ENCODE results near the gene LRRC4.

Gene LRRC4

DNA sequence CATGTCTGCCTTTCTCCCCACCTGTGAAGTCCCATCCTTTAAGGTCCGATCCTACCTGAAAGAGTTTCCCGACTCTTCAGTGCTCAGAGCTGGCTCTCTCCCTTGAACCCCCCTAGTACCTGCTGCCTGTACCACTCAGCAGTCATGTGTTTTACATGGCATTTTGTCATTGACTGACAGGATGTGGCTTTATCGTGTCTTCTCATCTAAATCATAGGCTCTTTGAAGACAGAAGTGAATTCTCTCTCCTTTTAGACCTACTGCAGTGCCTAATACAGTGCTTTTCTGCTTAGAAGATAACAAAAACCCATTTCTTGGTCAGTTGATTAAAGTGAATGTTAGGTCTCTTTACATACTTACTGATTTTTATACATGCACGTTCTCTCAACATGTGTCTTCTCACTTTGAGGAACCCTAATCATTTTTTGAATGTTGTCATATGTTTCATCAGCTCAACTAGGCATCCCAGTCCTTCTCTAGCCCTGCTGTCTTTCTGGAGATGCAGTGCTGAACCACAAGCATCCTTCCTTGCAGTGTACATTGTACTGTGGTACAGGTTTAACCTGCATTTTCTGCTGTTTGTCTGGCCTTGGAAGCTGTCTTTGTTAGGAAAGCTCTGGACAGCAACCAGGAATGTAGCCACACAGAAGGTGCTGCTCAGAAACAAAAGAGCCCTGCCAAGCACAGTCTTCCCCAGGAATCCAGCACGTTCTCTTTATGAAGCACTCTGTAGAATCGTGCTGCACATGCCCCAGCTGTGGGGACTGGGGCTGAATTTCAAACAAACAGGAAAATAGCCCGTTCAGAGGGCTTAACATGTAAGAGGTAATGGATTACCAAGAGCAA is 28.1 kb upstream of the LRRC4 start:
- DNase-seq, result no peak

DNA sequence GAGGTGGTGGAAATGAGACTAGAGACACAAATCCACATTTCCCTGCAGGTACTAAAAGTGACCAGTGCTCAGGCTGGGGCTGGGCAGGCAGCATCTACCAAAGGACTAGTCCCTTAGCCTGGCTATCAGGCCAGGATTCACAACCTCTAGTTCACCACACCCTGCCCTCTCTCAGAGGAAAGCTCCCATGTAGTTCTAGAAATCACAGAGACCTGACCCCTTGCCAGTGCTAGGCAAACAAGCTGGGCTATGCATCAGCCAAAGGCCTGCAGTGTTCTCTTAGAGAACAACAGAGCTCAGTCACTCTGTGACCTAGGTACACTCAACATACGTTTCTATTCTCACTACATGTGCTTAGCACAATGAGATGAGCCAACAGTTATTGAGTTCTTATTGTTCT is 26.7 kb upstream of the LRRC4 start:
- DNase-seq, result no peak

DNA sequence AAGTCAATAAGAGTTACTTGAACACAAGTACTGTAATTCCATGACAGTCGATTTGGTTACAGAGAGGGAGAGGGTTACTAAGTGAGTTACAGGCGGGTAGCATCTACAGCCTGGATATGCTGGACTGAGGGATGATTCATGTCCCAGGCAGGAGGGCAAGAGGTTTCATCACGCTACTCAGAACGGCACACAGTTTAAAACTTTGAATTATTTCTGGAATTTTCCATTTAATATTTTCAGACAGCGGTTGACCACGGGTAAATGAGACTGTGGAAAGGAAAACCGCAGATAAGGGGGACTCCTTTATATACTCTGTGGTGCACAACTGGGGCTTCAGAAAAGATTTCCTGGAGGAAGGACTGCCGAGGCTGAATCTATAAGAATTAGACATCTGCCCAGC is 25.7 kb upstream of the LRRC4 start:
- no peak for DNase-seq

DNA sequence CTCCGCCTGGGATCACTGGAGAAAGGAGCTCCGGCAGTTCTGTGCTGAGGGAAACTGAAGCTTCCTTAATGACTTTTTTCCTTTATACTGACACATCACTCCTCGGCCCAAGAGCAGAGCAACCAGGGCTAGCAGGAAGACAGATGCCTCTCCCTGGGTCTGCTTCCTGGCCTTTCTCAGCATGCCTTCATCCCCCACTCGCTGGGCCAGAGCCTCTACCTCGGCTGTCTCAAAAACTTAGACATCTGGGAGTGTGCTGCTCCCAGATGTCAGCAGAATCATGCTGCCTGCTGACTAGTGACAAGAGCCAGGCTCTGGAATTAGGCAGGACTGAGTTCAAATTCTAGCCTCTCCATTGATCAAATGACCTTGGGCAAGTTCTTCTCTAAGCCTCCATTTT is 24.4 kb upstream of the LRRC4 start:
- no peak for DNase-seq

DNA sequence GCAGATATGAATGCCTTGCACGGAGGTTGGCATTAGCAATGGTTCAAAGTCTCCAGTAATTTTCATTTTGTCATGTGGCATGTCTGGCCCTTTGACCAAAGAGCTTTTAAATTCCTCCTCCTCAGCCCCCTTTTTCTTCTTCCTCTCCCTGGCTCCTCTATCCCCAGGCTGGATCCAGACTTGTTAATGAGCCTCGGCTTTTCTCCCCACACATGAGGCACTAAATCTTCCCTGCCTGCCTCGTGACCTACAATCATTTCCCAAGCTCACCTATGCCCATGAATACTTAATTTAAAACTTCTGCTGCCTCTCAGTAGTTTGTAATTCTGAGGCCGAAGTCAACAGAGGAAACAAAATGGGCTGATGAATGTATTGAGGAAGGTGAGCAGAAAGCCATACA is 23.3 kb upstream of the LRRC4 start:
- no peak for DNase-seq

DNA sequence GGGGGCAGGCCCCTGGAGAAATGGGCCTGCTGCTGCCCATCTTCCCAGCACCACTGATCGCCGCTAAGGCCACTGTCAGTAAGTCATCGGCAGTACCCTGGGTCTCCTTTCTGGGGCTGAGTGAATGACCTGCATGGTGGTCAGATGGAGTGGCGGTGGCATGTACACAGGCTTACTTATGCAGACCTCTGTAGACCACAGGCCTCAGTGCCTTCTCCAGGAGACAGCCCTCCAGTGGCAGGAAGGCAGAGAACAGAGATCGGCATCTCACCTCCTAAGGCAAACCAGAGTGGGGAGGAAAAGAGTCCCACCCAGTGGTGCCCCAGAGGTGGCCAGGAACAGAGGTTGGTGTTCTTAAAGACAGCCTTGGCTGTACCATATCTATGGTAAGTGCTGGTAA is 22.8 kb upstream of the LRRC4 start:
- no peak for DNase-seq

GRCh38 chr7:128053023-128053422 is 21.8 kb upstream of the LRRC4 start:
- peak; percentile 86 for DNase-seq

DNA sequence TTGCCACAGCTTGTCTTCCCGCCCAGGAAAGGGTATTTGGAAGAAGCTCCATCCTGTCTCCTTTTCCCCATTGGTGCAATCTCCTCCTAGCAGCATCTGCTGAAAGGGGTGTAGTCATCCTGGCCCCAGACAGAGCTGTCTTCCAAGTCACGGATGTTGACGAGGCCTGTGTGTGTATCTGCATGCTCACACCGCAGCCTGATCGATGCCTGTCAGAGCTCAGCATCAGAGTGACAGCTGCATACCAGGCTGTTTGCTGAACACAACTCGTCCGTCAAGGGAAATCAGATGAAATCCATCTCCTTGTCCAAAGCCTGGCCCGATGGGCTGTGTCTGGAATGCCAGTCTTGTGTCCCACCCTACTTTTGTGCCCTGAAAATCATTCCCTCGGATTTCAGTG is 21.2 kb upstream of the LRRC4 start:
- no peak for DNase-seq

DNA sequence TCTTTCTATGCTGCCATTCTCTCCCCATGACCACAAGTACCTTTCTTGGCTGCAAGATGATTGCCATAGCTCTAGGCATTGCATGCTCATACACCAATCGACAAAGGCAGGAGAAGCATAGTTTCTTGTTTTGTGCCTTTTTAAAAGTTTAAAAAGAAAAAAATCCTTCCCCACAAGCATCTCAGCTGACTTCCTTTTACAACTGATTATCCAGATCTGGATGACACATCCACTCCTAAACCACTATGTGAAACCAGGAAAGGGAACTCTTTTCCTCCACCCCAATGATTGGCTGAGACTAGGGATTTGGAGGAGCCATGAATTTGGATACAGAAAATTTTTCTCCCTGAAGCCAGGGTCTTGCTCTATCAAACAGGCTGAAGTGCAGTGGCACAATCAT is 14.5 kb upstream of the LRRC4 start:
- DNase-seq, result no peak

- DNase-seq, result no peak
These were observed 13.9 kb upstream of the LRRC4 start for GRCh38 chr7:128045158-128045557.

DNA sequence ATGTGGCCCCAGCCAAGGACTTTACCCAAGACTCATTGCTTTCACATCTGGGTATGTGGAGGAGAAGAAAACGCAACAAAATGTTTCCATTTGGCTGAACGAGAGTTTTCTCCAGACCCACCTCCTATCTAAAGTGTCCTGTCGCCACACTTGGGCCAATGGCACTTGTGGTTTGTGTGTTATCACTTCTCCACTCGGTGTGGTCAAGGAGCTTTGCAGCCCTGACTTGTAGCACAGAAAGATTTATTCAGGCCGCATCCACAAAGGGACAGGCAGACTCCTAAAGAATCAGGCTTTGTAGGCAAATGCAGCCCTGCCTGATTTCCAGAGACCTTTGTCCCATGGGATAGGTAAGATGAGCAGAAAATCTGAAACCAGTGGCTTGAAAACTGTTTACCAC is 12.8 kb upstream of the LRRC4 start:
- no peak for DNase-seq

DNA sequence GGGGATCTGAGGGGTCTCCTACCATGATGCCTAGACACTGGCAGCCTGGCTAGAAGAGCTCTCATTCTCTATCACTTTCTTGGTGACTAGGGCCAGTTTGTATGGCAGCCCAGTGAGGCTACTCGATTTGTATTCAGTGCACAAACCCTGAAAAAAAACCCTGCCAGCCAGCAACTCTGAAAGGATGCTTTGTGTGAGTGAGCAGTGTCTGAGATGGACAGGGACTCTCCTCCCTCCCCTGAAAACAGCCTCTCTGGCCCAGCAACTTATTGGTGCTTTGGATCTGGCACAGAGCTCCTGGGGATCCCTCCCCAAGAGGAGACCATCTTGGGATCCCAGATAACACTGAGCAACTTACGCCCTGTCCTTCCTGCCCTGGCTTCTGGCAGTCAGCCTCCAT is 10.8 kb upstream of the LRRC4 start:
- DNase-seq, result no peak

DNA sequence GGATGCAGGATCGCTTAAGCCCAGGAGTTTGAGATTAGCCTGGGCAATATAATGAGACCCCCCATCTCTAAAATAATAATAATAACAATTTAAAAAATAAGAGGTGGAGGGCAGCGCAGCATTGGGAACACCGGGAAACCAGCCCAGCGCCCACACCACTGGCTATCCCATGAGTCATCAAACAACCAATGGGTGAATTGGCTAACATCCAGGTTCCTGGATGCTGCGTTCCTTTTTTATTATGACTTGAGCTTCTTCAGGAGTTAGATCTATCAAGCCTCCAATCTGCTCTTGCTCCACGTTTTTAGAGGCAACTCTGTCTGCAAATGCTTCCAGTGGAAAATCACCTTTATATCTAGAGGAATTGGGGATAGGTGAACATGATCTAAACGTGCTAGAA is 10.0 kb upstream of the LRRC4 start:
- no peak for DNase-seq

- DNase-seq, result no peak
These were observed 9.0 kb upstream of the LRRC4 start for GRCh38 chr7:128040205-128040604.

DNA sequence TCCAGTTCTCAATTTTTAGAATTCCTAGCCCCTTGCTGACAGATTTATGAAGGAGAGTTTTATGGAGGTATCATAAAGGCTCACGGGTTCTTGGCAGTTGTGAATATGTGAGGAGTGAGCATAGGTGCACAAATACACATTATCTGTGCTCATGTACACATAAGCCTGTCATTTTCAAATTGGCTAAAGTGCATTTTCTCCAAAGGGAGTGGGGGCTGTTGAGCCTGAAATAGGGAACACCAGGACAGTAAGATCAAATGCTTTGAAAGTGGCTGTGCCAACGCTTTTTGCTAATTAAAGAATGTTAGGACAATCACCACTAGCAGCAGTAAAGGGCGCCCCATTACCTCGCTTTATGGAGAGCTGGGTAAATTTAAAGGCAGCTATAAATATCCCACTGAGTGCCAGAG is 8.3 kb upstream of the LRRC4 start:
- no peak for DNase-seq

DNA sequence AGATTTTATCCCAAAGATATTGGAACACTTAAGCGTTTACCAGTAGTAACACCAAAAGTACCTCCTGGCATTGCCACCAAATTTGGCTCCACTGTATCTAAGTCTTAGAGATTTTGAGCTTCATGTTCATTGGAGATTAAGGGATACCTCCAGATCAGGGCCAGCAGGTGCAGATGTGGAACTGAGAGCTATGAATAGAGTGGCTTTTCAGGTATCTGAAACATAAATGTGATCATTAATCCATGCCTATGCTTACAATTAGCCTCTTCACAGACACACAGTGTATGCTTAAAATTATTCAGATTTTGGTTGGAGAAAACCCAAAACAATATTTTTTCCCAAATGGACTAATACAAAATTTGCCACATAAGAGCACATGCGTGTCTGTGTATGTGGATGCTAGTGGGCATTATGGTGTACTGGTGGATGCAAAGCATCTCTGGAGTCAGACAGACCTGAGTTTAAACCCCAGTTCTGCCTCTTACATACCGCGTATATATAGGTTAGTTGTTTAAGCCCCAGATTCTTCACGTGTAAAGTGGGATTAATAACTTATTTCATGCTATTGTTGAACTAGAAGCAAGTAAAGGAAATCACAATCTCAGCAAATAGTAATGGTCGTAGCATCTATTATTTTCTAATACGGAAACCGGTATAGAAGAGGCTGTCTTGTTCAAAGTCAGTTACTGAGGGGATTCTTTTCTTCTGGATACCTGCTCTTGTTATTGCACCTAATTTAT is 6.8 kb upstream of the LRRC4 start:
- no peak for DNase-seq

- DNase-seq, result no peak
These were observed 5.8 kb upstream of the LRRC4 start for GRCh38 chr7:128037081-128037480.

GRCh38 chr7:128036226-128036940 is 5.1 kb upstream of the LRRC4 start:
- DNase-seq, result no peak

DNA sequence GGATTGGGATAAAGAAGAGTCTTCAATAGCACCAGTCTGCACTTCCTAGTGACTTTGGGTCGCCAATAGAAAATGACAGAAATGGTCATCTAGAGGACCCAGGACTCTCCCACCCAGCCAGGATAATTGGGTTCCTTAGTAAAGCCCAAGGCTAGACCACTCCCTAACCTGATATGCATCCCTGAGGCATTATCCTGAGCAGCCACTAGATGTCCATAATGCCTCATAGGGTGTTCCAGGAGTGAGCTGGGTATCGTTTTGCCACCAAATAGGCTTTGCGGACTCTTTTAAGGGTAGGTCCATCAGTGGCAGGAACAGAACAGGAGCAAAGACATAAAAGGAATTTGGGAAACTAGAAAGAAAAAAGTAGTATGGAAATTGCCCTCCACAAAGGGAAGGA is 4.5 kb upstream of the LRRC4 start:
- DNase-seq, result peak; percentile 33

DNA sequence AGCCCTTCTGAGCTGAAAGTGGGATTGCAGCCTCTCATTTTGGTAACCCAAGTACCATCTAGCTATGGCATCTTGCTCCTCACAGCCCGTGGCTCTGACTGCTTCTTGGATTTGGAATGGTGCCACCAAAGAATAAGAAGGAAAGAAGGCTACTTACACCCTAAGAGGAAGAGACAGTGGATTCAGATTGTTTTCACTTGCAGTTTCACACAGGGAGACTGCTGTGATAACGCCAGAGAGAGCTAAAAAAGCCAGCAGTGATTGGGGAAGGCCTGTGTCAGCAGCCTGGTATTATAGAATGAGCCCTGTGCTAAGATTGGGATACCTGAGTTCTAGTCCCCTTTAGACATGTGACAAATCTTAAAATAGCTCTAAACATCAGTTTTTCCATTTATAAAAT is 3.6 kb upstream of the LRRC4 start:
- DNase-seq, result no peak

- DNase-seq, result no peak
These were observed 2.0 kb upstream of the LRRC4 start for GRCh38 chr7:128033246-128033645.

- DNase-seq, result no peak
These were observed 1.5 kb upstream of the LRRC4 start for GRCh38 chr7:128032605-128033235.

DNA sequence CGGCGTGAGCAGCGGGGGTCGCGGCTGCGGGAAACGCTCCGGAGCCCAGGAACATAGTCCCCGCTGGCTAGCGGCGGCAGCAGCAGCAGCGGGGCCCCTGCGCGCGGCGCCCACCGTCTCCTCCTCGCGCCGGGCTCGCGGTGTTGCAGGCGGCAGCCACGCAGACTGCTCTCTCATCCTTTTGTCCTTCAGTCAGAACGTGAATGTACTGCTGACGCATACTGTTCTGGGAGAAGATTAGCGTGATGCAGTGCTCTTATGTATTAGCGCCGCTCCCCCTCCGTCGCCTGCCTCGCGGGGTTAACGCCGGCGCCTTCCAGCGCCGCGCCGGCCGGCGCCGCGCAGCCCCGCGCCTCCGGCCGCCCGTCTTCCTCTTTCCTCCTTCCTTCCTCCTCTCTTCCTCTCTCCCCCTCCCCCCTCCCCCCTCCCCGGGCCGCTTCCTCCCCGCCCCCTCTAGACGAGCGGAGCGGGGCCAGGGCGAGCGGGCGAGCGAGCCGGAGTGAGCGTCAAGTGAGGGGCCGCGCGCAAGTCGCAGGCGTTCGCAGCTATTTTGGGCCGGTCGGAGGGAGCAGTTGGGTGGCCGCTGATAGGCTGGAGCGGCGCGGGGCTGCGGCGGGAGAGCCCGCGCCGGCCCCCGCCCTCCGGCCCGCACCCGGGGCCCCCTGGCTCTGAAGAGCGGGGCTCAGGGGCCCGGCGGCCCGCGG is 816 bp upstream of the LRRC4 start:
- peak; percentile 69 for DNase-seq
